Breast epithelium (tissue), 3 donors: ENCODE results near the gene ZNF362.

Experiments
- CTCF ChIP-seq, 3 donors: fragments of 450-650 bp; IDR thresholded peaks; one replicate each; pipeline ENCODE4 v1.5.1; 2016 to 2017; ENCODE audit warnings: antibody characterized with exemption in 3 of 3, mild to moderate bottlenecking in 3 of 3, moderate library complexity in 3 of 3
- POLR2A ChIP-seq: fragments of 450-650 bp; IDR thresholded peaks from one replicate; pipeline ENCODE4 v1.6.1; 2016; ENCODE audit warnings: antibody characterized with exemption, mild to moderate bottlenecking, moderate library complexity
- POLR2AphosphoS5 ChIP-seq, 3 donors: sonication (generic); formaldehyde crosslinking; IDR thresholded peaks; one replicate each; pipeline ENCODE4 v1.6.1; 2017; ENCODE audit warnings: antibody characterized with exemption in 3 of 3

GRCh38 chr1:33220676-33221384 lies 35.5 kb upstream of the ZNF362 start:
- TF ChIP-seq CTCF (IDR thresholded peaks at IDR 0.05), result no peak
- no peak for TF ChIP-seq POLR2AphosphoS5 (IDR thresholded peaks at IDR 0.05)
- no peak for TF ChIP-seq POLR2A
